ENCODE measurements around the gene SBNO1.
"Not testable (repeated sequence)": the region's sequence is repeated elsewhere in the genome, so short reads cannot be mapped to it uniquely, and the experiment has no call there.

Gene SBNO1

DNA sequence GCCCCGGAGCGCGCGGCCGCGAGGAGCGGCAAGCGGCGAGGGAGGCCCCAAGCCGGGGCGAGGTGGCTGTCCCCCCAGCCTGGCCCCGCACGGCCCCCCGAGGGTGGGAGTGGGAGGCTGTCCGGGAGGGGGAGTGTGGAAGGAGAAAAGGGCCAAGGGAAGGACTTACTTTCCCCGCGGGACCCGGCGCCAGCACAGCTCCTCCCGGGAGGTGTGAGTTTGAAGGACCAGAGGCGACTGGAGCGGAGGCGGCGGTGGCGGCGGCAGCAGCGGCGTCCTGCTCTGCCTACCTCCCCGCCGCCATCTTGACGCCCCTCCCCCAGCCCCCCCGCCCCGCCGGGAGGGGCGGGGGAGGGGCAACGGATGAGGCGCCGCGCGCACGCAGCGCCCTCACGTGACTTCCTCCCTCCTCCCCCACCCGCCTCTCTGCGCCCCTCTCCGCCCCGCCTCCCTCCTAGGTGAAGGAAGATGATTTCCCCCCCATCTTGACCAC lies at the start of gene SBNO1:
SBNO1 (minus strand) TSS at position 316 of the 493 bp plus-strand sequence. CDS start 14,406 bp downstream, outside the sequence.
- peak; percentile 81 to 84 for DNase-seq (ENCODE audit: low read depth in 2 of 2, low spot score in 1 of 2)

DNA sequence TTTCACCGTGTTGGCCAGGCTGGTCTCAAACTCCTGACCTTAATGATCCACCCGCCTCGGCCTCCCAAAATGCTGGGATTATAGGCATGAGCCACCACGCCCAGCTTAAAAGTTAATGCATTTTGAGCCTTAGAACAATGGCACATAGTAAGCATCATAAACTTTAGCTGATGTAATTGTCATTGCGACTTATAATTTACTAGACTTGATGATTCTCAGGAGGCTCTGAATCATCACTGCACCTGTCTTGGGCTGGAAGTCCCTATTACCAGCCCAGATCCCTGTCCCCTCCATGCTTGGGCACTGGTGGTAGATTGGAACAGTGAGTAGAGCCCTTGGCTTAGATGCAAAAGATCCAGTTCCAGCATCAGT lies 45.4 kb upstream of the SBNO1 start:
- DNase-seq (ENCODE audit: low read depth in 2 of 2, low spot score in 1 of 2) = no peak

DNA sequence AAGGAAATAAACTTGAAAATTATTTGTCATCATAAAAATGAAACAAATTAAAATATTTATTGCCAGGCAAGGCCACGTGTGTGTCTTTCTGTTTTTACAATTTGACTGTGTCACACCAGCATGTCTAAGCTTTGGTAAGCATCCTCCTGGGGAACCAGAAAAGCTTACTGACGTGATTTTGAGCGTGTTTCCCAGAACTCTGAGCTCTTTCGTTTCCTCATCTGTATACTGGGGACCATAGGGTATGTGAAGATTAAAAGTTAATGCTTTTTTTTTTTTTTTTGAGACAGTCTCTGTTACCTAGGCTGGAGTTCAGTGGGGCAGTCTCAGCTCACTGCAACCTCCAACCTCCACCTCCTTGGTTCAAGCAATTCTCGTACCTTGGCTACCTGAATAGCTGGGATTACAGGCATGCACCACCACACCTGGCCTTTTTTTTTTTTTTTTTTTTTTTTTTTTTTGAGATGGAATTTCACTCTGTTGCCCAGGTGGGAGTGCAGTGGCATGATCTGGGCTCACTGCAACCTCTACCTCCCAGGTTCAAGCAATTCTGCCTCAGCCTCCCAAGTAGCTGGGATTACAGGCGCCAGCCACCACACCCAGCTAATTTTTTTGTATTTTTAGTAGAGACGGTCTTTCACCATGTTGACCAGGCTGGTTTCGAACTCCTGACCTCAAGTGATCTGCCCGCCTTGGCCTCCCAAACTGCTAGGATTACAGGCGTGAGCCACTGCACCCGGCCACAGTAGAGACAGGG lies 44.8 kb upstream of the SBNO1 start:
- DNase-seq (ENCODE audit: low read depth in 2 of 2, low spot score in 1 of 2) = not testable (repeated sequence)

DNA sequence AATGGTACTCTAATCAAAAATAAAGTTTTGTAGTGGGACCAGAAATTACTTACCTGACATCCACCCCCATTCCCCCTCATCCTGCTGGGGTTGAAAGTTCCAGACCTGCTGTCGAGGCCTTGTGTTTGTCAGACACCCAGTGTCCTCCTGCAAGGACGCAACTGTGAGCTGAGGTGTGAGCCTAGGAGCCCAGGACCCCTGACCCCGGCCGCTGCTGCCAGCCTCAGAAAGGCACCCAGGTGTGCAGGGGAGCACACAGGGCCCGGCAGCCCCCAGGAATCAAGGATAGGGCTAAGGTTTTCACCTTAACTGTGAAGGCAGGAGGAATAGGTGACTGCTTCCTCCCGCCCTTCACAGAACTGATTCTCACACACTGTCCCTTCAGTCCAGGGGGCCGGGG lies 44.0 kb upstream of the SBNO1 start:
- not testable (repeated sequence) for DNase-seq (ENCODE audit: low read depth in 2 of 2, low spot score in 1 of 2)

DNA sequence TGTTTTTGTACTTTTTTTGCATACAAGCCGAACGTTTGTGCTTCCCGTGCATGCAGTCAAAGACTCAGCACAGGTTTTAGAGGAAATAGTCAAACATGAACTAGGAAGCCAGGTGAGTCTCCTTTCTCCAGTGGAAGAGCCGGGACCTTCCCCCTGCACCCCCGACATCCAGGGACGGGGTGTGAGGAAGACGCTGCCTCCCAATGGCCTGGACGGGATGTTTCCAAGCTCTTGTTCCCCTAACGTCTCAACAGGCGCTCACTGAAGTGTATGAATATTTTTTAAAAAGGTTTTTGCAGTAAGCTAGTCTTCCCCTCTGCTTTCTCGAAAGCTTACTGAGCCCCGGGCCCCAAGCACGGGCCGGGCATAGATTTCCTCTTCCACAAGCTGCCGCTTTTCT lies 43.3 kb upstream of the SBNO1 start:
- DNase-seq (ENCODE audit: low read depth in 2 of 2, low spot score in 1 of 2) = not testable (repeated sequence)

DNA sequence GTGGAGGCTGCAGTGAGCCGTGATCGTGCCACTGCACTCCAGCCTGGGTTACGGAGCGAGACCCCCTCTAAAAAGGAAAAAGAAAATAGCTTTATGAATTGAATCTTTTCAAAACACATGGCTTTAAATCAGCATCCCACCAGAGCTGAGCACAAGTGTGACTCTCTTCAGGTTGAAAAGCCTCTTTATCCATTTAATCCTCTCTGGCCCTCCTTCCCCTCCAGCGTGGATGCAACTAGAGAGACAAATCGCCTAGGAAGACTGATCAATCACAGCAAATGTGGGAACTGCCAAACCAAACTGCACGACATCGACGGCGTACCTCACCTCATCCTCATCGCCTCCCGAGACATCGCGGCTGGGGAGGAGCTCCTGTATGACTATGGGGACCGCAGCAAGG lies 42.6 kb upstream of the SBNO1 start:
- DNase-seq (ENCODE audit: low read depth in 2 of 2, low spot score in 1 of 2) = not testable (repeated sequence)

DNA sequence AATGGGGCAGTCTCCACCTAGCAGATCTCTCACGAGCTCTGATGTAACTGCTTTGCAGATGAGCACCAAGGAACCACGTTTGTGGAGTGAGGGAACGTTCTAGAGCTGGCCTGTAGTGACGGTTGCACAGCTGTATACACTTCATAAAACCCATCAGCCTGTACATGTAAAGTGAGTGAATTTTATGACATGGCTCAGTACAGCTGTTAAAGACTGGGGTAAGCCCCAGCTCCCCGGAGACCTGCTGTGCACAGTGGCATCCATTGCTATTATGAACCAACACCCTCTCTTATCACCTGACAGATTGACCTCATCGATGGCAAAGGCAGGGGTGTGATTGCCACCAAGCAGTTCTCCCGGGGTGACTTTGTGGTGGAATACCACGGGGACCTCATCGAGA lies 39.9 kb upstream of the SBNO1 start:
- no peak for DNase-seq (ENCODE audit: low read depth in 2 of 2, low spot score in 1 of 2)

DNA sequence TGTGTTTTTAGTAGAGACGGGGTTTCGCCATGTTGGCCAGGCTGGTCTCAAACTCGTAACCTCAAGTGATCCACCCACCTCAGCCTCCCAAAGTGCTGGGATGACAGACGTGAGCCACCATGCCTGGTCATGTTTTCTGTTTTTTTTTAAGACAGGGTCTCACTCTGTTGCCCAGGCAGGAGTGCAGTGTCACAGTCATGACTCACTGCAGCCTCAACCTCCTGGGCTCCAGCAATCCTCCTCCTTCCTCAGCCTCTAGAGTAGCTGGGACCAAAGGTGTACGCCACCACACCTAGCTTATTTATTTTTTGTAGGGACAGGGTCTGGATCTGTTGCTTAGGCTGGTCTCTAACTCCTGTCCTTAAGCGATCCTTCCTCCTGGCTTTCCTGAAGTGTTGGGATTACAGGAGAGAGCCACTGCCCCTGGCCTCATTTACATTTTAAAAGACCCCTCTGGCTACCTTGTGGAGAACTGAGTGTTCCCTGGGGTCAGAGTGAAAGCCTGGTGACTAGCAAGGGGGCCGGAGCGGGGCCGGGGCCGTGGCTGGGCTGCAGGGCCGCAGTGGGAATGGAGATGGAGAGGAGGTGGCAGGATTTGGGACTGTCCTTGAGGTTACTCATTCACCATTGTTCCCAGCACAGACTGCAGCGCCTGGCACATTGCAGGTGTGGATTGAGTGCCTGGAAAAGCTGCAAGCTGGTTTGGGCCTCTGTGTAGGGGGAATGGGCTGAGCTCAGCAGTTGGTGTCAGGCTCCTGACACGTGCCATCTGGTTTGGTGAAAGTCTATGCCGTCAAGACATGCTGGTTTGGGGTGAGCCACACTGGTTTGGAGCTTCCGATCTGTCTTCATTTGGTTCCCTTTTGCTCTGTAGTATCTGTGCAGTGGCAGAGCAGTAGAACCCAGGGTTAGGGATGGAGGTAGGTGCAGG lies 37.4 kb upstream of the SBNO1 start:
- no peak for DNase-seq (ENCODE audit: low read depth in 2 of 2, low spot score in 1 of 2)

DNA sequence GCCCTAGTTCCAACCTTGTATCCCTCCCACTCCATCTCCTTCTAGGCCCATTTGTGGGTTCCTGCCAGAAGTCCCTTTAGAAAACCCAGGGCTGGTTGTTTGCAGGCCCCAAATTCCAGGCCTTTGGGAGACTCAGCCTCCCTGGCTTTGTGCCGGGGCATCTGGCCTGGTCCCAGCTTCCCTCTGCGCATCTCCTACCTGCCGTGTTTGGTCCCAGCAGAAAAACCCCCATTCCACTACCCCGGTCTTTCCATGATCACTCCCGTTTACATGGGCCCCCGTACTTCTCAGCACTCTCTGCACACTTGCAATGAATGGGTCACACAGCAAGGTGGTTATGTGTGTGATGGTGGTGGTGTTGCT lies 34.6 kb upstream of the SBNO1 start:
- no peak for DNase-seq (ENCODE audit: low read depth in 2 of 2, low spot score in 1 of 2)

DNA sequence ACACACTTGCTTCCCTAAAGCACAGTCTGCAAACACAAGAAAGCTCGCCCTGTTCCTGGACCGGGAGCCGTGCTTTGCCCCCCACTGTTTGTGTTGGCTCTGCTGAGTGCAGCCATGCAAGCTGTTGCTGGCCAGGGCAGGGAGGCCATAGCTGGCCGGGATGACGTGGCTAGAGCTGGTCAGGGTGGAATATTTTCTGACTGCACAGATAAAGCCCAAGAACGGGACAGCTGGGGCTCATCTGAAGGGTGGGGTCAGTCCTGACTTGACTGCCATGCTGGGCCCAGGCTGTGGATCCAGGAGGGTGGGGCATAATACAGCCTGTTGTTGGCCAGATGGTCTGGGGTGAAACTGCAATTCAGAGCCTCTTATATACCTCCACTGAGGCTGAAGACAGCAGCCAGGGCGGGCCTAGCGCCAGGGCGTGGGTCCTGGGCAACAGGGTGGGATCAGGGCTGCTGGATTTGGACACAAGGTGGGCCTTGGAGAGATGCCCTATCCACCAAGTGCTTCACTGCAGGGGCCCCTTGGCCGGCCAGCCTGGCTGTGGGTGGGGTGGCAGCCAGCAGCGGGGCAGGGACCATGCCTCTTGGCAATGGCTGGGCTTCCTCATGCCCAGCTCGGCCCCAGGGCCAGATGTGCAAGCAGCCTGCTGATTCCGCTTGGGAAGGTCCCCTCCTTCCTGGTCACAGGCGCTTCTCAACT lies 34.1 kb upstream of the SBNO1 start:
- no peak for DNase-seq (ENCODE audit: low read depth in 2 of 2, low spot score in 1 of 2)

DNA sequence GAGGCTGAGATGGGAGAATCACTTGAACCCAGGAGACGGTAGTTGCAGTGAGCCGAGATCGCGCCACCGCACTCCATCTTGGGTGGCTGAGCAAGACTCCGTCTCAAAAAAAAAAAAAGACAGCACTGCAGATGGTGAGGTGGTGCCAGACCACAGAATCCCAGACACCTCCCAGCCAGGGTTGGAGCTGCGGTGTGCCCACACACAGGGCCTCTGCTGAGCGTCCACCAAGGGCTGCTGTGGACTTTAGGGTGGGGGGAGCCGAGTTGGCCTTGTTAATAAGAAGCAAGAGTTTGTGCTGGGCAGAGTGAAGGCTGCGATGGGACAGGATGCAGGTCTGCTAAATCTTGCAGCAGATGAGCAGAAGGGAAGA lies 33.5 kb upstream of the SBNO1 start:
- DNase-seq (ENCODE audit: low read depth in 2 of 2, low spot score in 1 of 2) = no peak

DNA sequence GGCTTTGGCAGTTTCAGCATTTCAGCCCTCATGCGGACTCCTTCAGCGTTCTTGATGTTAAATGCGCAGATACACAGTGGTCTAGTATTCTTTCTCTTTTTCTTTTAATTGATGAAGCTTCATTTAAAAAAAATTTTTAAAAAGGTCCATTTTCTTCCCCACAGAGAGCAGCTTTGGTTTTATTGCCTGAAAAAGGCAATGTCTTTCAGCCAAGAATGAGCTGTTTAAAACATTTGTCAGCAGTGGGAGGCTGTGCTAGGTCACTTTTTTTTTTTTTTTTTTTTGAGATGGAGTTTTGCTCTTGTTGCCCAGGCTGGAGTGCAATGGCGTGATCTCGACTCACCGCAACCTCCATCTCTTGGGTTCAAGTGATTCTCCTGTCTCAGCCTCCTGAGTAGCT lies 32.8 kb upstream of the SBNO1 start:
- no peak for DNase-seq (ENCODE audit: low read depth in 2 of 2, low spot score in 1 of 2)

DNA sequence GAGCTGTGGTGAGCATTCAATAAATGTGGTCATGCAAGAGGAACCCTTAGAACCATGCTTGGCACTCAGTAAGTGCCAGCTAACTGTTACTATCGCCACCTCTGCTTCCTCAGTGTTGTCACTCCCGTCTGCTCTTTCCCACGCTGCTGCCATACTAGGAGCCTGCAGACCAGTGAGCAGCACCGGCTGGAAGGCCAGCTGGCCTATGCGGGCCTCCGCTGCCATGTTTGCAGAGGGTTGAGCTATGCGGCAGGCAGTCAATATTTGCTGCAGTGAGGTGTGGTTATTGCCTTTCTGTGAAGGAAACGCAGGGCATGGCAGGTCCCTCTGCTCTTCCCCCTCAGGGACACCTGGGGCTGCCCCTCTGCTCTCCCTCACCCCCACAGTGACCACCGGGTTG lies 32.3 kb upstream of the SBNO1 start:
- no peak for DNase-seq (ENCODE audit: low read depth in 2 of 2, low spot score in 1 of 2)

DNA sequence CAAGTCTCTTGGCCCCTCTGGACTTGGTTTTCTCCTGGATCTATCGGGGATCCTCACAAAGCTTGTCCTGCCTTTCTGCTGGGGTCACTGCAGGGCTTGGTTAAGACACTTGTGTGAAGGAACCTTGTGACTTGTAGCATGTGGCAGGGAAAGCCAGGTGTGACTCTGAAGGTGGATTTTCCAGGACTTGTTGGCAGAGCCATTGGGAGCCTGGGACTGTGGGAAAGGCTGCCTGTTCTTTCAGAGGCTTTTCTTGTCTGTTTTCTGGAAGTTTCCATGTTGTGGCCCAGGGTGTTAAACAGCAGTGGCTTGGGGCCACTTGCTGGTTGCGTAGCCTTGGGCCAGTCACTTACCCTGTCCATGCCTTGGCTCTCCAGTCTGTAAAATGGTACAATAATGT lies 31.9 kb upstream of the SBNO1 start:
- no peak for DNase-seq (ENCODE audit: low read depth in 2 of 2, low spot score in 1 of 2)

DNA sequence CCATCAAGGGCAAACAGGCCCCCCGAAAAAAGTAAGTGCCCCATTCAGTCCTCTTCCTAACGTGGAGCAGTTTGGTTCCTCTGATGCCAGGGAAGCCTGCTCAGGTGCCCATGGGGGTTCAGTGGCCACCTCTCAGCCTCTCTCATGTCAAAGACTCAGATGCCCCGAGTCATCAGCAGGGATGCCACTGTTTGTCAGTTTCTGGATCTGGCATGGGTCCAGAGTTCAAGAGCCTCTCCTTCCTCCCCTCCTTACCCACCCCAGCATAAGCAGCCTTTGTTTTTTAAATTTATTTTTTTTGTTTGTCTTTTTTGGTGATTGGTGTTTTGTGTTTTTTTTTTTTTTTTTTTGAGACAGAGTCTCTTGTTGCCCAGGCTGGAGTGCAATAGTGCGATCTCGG lies 30.6 kb upstream of the SBNO1 start:
- DNase-seq (ENCODE audit: low read depth in 2 of 2, low spot score in 1 of 2) = no peak

DNA sequence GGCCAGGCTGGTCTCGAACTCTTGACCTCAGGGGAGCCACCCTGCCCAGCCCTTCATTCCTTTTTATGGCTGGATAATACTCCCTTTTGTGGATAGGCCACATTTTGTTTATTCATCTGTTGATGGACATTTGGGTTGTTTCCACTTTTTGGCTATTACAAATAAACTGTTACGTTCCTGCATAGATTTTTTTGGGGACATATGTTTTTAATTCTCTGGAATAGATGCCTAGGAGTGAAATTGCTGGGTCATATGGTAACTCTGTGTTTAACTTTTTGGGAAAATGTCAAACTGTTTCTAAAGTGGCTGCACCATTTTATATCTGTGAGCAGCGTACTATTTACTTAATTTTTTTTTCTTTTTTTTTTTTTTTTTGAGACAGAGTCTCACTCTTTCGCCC lies 29.1 kb upstream of the SBNO1 start:
- no peak for DNase-seq (ENCODE audit: low read depth in 2 of 2, low spot score in 1 of 2)

DNA sequence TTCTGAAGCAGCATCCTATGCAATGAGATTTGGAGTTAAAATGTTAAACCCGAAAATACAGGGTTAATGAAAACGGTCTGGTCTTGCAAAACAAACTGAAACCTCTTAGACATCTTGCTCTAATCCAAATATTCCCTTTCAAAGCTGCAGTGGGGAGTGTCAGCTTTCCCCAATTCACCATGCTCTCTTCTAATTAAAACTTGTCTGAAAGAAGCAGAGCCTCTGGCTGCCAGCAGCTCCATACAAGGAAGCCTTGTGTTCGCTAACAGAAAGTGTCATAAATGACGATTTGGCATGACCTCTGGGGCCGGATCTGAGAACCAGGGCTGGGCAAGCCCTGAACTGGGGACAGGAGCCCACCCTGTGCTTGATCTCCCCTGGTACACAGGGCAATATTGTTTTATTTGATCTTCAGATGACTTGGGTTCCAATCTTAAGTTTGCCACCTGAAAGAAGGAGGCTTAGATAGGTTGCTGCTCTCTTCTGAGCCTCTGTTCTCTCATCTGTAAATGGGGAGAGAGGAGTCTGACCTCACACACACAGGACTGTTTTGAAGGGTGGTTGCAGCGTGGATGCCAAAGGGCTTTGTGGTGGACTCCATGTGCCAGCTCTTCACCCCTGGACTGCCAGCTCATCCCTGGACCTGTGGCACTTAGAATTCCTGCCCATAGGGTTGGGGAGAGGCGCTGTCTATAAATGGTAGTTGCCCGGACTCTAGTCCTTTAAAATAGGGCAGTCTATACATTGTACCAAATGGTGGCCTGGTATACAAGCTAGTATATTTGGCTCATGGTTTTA lies 27.1 kb upstream of the SBNO1 start:
- no peak for DNase-seq (ENCODE audit: low read depth in 2 of 2, low spot score in 1 of 2)

DNA sequence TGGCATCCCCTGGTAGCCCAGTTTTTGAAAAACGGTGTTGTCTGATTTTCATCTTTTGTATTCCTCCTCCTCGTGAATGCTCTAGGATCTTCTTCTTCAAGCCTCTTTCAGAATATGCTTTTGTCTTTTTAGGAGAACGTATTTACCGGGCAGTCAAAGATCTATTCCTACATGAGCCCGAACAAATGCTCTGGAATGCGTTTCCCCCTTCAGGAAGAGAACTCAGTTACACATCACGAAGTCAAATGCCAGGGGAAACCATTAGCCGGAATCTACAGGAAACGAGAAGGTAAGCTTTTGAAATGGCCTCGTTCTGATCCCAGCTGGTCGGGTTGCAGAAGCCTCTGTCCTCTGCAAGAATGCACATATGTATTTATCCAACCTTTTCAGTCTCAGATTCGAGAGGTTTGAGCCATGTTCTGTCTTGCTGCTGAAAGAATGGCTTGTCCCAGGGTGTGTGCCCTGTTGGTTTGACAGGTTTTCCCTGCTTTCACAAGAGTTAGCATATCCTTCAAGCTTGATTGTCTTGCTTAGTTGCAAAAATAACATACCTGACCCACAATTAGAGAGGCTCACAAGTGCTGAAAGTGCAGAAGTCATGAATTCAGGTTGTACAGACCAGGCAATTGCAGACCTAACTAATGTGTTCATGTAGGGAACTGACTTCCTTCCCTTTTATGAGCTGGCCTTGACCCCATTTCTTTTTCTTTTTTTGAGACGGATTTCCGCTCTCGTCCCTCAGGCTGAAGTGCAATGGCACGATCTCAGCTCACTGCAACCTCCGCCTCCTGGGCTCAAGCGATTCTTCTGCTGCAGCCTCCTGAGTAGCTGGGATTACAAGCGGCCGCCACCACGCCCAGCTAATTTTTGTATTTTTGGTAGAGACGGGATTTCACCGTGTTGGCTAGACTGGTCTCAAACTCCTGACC lies 26.1 kb upstream of the SBNO1 start:
- DNase-seq (ENCODE audit: low read depth in 2 of 2, low spot score in 1 of 2) = no peak

DNA sequence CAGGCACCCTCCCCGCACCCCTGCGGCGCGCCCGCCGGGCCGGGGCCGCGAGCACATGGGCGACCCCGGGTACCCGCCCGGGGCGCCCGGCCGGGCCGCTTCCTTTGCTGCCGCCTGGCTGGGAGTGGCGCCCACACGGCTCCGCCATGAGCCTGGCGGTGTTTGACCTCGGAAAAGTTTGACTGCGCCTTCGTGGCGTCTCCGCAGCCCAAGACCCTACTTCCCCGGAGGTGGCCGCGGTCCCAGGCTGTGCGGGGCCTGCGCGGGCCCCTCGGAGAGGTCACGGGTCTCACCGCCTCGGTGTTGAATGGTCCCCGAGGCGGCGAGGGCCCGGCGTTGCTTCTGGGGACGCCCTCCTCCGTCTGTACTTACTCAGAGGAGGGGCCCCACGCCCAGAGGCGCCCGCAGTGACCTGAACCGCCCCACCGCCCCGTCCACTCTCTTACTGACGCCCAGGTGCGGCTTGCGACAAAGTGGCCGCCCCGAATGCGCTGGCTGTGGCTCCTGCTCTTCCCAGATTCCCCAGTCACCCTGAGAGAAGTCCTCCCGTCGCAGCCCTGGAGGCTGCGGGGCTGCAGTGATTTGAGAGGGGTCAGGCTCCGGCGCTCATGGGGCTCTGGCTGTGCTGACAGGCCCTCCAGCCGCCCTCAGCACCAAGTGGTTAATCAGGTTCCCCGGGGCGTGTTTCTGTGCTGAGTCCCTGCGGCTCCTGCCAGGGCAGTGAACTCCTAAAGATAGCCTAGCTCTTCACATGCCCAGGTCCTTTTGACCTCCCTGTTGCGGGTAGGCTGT lies 25.1 kb upstream of the SBNO1 start:
- DNase-seq (ENCODE audit: low read depth in 2 of 2, low spot score in 1 of 2) = no peak
